Breast epithelium (tissue), 3 donors: Measurements from ENCODE around the gene PIGV.

Source experiments
- POLR2A ChIP-seq: fragments of 450-650 bp; IDR thresholded peaks from one replicate; pipeline ENCODE4 v1.6.1; 2016; ENCODE audit warnings: antibody characterized with exemption, mild to moderate bottlenecking, moderate library complexity
- TF ChIP-seq, protein P1 (sequence below), 3 donors: fragments of 450-650 bp; IDR thresholded peaks; one replicate each; pipeline ENCODE4 v1.5.1; 2016 to 2017; ENCODE audit warnings: antibody characterized with exemption in 3 of 3, mild to moderate bottlenecking in 3 of 3, moderate library complexity in 3 of 3

DNA sequence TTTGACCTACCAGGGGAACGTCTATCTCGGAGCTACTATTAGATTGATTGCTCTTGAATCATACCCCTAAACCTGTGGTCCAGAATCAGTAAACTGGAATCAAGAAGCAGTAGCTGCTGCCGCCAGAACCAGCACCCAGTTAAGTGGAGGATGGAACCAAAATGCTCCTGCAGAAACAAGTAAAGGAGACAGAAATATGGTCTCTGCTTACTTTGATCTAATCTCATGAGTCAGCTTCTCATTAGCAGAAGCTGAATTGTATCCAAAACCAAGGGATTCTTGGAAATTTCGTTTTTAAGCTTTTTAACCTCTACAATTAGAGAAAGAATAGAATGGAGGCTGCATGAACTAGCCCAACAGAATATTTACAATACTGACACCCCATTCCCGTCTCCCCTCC lies 42.6 kb upstream of the PIGV start:
- TF ChIP-seq, protein P1, sequence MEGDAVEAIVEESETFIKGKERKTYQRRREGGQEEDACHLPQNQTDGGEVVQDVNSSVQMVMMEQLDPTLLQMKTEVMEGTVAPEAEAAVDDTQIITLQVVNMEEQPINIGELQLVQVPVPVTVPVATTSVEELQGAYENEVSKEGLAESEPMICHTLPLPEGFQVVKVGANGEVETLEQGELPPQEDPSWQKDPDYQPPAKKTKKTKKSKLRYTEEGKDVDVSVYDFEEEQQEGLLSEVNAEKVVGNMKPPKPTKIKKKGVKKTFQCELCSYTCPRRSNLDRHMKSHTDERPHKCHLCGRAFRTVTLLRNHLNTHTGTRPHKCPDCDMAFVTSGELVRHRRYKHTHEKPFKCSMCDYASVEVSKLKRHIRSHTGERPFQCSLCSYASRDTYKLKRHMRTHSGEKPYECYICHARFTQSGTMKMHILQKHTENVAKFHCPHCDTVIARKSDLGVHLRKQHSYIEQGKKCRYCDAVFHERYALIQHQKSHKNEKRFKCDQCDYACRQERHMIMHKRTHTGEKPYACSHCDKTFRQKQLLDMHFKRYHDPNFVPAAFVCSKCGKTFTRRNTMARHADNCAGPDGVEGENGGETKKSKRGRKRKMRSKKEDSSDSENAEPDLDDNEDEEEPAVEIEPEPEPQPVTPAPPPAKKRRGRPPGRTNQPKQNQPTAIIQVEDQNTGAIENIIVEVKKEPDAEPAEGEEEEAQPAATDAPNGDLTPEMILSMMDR (IDR thresholded peaks at IDR 0.05): no peak
- no peak for TF ChIP-seq POLR2A
